Ovary (tissue), 3 donors: Measurements from ENCODE around the gene IP6K3.

Experiments
- CTCF ChIP-seq, 3 donors: fragments of 450-650 bp in 2 of 3; fragments of 200-600 bp in 1 of 3; IDR thresholded peaks; one replicate each; pipeline versions ENCODE4 v1.5.1 to v1.8.0; 2016 to 2022; ENCODE audit warnings: antibody characterized with exemption in 3 of 3, mild to moderate bottlenecking in 1 of 3
- POLR2A ChIP-seq: fragments of 450-650 bp; IDR thresholded peaks from one replicate; pipeline ENCODE4 v1.6.1; 2017; ENCODE audit warnings: antibody characterized with exemption, mild to moderate bottlenecking, moderate library complexity
- donor health status: DM: no; HTN: no; CAD: no.

GRCh38 chr6:33757113-33757512 is 10.4 kb upstream of the IP6K3 start:
- TF ChIP-seq CTCF (IDR thresholded peaks at IDR 0.05) (no peak), POLR2A (no peak)
